ENCODE results near the gene UTS2B.

Gene UTS2B

DNA sequence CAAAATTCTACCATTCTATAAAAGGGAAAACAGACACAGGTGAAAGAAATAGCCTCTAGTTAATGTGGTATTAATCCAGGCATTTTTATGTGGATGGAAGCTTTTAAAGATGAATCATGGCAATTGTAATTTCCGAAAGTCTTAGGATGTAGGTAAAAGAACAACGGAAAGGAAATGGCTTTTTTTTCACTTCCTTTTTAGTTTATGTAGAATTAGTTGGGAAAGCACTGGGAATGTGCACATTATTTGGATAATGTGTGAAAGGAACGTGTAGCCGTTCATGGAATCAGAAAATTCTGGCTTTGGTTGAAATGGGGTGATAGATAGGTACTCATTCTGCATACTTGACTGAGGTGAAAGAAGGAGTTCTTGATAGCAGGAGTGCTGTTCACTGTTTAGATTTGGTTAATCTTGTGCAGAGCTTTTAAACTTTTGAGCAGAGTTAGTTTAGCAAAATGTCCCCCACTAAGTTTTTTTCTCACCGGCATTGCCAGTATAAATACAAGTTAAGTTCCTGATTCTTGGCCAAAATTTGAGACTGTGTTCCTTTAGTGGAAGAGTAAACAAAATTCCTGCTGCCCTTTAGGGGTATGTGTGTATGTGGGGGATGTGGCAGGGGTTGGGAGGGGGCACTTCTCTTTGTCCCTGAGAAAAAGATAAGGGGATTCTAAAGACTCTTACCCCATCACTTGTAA is 20.2 kb upstream of the UTS2B start:
- H3K9me3 ChIP-seq (ENCODE audit: low read length), result no peaks in the 10 kb centered on the region

DNA sequence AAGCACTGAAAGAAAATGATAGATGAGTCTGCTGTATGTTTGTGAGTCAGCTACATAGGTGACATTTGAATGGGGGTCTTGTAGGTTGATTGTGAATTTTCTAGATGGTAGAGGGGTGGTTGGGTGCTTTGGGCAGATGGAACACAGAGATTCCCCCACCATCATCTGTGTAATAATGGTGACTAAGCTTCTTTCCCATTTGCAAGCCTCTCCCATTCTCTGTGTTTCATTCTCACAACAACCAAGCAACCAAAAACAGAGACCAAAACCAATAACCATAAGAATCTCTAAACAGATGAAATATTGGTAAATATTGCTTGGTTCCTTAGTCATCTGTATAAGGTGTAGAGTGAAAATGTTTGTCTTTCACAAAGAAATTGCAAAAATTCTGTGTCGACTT is 17.8 kb upstream of the UTS2B start:
- Histone ChIP-seq H3K9ac (ENCODE audit: low read length) (no peak overlapping the region), H3K36me3 (ENCODE audit: insufficient read depth, low read length) (no peaks in the 10 kb centered on the region), H3K27me3 (ENCODE audit: control insufficient read depth in 1 of 2, insufficient read depth in 2 of 2, low read length in 2 of 2) (no peaks in the 10 kb centered on the region), H3K9me3 (ENCODE audit: low read length) (no peaks in the 10 kb centered on the region), H3K4me1 (ENCODE audit: insufficient read depth, low read length) (peaks cover 76% of the 10 kb centered on the region), H3K27ac (ENCODE audit: low read depth, low read length) (no peak overlapping the region), H3K4me3 (ENCODE audit: low read depth in 1 of 2, low read length in 2 of 2) (no peak overlapping the region)

More for the DNA sequence above, 20.2 kb upstream of the UTS2B start:
- H3K9ac ChIP-seq (ENCODE audit: low read length), result no peak overlapping the region
- no peaks in the 10 kb centered on the region for H3K36me3 ChIP-seq (ENCODE audit: insufficient read depth, low read length)
- no peak overlapping the region for H3K27ac ChIP-seq (ENCODE audit: low read depth, low read length)
- H3K4me3 ChIP-seq (ENCODE audit: low read depth in 1 of 2, low read length in 2 of 2), result peak overlapping the region in 1 of 2 donors; percentile 12
- peaks cover 69% of the 10 kb centered on the region for H3K4me1 ChIP-seq (ENCODE audit: insufficient read depth, low read length)
- no peaks in the 10 kb centered on the region for H3K27me3 ChIP-seq (ENCODE audit: control insufficient read depth in 1 of 2, insufficient read depth in 2 of 2, low read length in 2 of 2)

DNA sequence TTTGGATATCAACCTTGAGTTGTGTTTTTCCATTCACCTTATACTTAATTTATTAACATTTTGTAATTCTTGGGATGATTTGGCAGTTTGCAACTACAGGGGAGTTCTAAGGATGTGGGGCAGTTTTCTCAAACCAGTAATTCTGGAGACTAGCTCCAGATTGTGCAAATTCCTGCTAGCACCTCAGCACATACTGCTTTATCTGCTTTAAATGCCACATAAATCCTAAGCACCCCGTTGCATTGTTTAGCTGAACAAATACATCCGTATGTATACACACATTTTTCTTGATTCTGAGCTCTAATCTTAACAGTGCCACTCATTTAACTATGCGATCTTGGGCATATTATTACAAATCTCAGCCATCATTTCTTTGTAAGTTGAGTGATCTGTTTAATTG is 16.9 kb upstream of the UTS2B start:
- Histone ChIP-seq H3K36me3 (ENCODE audit: insufficient read depth, low read length) (no peaks in the 10 kb centered on the region), H3K27me3 (ENCODE audit: control insufficient read depth in 1 of 2, insufficient read depth in 2 of 2, low read length in 2 of 2) (no peaks in the 10 kb centered on the region), H3K4me3 (ENCODE audit: low read depth in 1 of 2, low read length in 2 of 2) (no peak overlapping the region), H3K9me3 (ENCODE audit: low read length) (no peaks in the 10 kb centered on the region), H3K4me1 (ENCODE audit: insufficient read depth, low read length) (peaks cover 77% of the 10 kb centered on the region), H3K27ac (ENCODE audit: low read depth, low read length) (no peak overlapping the region), H3K9ac (ENCODE audit: low read length) (no peak overlapping the region)

DNA sequence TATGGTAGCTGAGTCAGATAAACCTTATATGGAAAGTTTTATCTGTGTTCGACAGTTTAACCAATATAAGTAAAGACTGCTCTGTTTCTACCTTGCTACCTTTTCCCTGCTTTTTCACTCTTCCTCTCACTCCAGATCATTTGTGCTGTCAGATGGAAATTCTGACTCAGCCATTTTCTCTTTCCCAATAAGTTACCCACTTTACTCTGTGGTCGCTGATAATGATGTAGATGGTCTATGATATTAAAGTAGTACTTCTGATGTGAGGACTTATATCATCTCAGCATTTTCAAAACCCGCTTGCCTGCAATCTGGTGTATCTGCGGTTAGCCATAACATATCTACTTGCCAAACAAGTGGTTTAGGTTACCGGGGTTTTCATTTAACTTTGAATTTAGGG is 15.0 kb upstream of the UTS2B start:
- H3K9me3 ChIP-seq (ENCODE audit: low read length), result no peaks in the 10 kb centered on the region
- no peak overlapping the region for H3K9ac ChIP-seq (ENCODE audit: low read length)
- H3K4me1 ChIP-seq (ENCODE audit: insufficient read depth, low read length), result peaks cover 77% of the 10 kb centered on the region

DNA sequence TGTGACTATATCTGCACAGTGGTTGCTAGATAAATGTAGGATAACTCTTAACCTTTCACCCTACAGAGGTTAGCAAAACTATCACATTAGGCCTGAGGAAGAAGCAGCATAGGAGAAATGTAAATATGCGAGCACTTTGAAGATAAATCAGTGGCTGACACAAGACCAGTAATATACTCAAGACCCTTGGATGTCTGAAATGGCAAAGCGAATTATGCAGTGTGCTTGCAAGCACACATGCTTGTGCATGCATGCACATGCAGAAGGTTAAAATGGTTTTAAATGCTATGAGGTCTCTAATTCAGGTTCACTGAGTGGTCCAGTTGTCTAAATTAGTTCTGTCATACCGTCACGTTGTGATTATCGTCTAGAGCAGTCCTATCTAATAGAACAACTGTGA is 13.6 kb upstream of the UTS2B start:
- Histone ChIP-seq H3K27ac (ENCODE audit: low read depth, low read length) (no peak overlapping the region), H3K4me1 (ENCODE audit: insufficient read depth, low read length) (peaks cover 77% of the 10 kb centered on the region), H3K36me3 (ENCODE audit: insufficient read depth, low read length) (no peaks in the 10 kb centered on the region)

More for the DNA sequence above, 15.0 kb upstream of the UTS2B start:
- H3K27me3 ChIP-seq (ENCODE audit: control insufficient read depth in 1 of 2, insufficient read depth in 2 of 2, low read length in 2 of 2), result no peaks in the 10 kb centered on the region
- no peak overlapping the region for H3K4me3 ChIP-seq (ENCODE audit: low read depth in 1 of 2, low read length in 2 of 2)
- H3K27ac ChIP-seq (ENCODE audit: low read depth, low read length), result no peak overlapping the region
- H3K36me3 ChIP-seq (ENCODE audit: insufficient read depth, low read length), result no peaks in the 10 kb centered on the region

DNA sequence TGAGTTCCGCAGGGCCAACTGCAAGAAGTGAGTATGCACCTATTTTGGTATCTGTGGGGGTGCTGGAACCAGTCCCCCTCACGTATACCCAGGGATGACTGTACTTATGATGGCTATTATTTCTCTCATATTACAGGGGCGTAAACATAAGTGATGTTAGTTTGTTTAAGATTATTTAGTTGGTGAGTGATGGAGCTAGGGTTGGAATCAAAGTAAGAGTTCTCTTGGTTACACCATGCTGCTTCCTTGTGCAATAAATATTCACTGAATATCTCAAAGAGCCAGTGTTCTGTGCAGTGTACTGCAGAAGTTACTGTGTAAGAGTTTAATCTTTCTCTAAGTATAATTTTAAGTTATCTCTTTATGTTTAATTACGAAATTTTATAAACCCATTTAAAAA is 12.8 kb upstream of the UTS2B start:
- no peak overlapping the region for H3K27ac ChIP-seq (ENCODE audit: low read depth, low read length)
- H3K9ac ChIP-seq (ENCODE audit: low read length), result no peak overlapping the region
- H3K9me3 ChIP-seq (ENCODE audit: low read length), result no peaks in the 10 kb centered on the region
- no peaks in the 10 kb centered on the region for H3K27me3 ChIP-seq (ENCODE audit: control insufficient read depth in 1 of 2, insufficient read depth in 2 of 2, low read length in 2 of 2)
- no peaks in the 10 kb centered on the region for H3K36me3 ChIP-seq (ENCODE audit: insufficient read depth, low read length)
- no peak overlapping the region for H3K4me3 ChIP-seq (ENCODE audit: low read depth in 1 of 2, low read length in 2 of 2)
- H3K4me1 ChIP-seq (ENCODE audit: insufficient read depth, low read length), result peaks cover 77% of the 10 kb centered on the region

More for the DNA sequence above, 13.6 kb upstream of the UTS2B start:
- Histone ChIP-seq H3K9me3 (ENCODE audit: low read length) (no peaks in the 10 kb centered on the region), H3K27me3 (ENCODE audit: control insufficient read depth in 1 of 2, insufficient read depth in 2 of 2, low read length in 2 of 2) (no peaks in the 10 kb centered on the region), H3K9ac (ENCODE audit: low read length) (no peak overlapping the region), H3K4me3 (ENCODE audit: low read depth in 1 of 2, low read length in 2 of 2) (no peak overlapping the region)

DNA sequence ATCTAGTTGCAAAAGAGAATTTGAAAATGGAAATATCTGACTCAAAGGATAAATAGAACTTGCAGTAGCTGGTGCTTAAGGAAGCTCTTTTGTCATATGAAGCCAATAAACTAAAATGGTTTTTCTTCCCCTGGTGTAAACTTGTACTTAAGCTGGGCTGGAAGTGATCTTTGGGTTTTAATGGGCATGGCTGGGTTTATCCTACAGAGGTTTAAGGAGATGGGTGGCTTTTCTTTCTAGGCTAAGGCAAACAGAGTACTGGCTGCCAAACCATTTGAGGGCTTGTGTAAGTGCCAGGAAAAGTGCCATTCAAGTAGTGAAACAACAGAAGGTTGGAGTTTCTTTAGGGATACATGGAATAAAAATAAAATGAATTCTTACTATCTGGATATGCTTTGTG is 12.1 kb upstream of the UTS2B start:
- no peaks in the 10 kb centered on the region for H3K27me3 ChIP-seq (ENCODE audit: control insufficient read depth in 1 of 2, insufficient read depth in 2 of 2, low read length in 2 of 2)
- no peaks in the 10 kb centered on the region for H3K9me3 ChIP-seq (ENCODE audit: low read length)
- no peaks in the 10 kb centered on the region for H3K36me3 ChIP-seq (ENCODE audit: insufficient read depth, low read length)
- peak overlapping the region in 1 of 2 donors; percentile 6 for H3K4me3 ChIP-seq (ENCODE audit: low read depth in 1 of 2, low read length in 2 of 2)
- no peak overlapping the region for H3K27ac ChIP-seq (ENCODE audit: low read depth, low read length)
- no peak overlapping the region for H3K9ac ChIP-seq (ENCODE audit: low read length)
- peaks cover 73% of the 10 kb centered on the region for H3K4me1 ChIP-seq (ENCODE audit: insufficient read depth, low read length)

DNA sequence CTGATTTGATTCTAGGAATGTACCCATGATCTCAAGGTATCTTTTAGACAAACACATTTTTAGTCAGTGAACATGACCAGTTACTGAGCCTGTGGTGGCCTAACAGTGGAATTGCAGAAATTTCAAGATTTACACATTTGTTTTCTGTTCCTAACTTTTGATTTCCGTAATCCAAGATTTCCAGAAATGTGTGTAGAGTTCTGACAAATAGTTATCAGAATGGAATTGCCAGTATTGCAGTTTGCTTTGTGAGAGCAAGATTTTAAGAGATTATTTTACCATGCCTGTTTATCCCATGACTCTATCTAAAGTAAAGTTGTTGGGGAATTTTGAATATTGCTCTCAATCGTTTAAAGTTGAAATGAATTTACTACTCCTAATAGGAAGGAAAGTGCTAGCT is 11.7 kb upstream of the UTS2B start:
- no peaks in the 10 kb centered on the region for H3K27me3 ChIP-seq (ENCODE audit: control insufficient read depth in 1 of 2, insufficient read depth in 2 of 2, low read length in 2 of 2)
- H3K4me3 ChIP-seq (ENCODE audit: low read depth in 1 of 2, low read length in 2 of 2), result peak overlapping the region in 1 of 2 donors; percentile 6
- no peaks in the 10 kb centered on the region for H3K9me3 ChIP-seq (ENCODE audit: low read length)
- H3K36me3 ChIP-seq (ENCODE audit: insufficient read depth, low read length), result no peaks in the 10 kb centered on the region
- no peak overlapping the region for H3K9ac ChIP-seq (ENCODE audit: low read length)
- H3K27ac ChIP-seq (ENCODE audit: low read depth, low read length), result no peak overlapping the region
- H3K4me1 ChIP-seq (ENCODE audit: insufficient read depth, low read length), result peaks cover 71% of the 10 kb centered on the region

DNA sequence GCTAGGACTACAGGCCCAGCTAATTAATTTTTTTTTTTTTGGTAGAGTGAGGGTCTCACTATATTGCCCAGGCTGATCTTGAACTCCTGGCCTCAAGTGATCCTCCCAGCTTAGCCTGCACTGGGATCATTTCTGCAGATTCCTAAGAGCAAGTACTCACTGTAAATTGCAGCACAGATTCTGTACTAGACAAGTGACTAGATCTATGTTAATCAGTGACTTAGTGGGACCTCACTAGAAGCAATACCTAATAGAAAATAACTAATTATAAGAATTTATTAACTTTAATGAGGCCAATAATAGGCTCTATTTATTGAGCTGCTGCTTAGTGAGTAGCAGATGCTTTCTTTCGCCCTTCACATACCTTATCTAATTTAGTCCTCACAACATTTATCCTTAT is 10.6 kb upstream of the UTS2B start:
- Histone ChIP-seq H3K9ac (ENCODE audit: low read length) (no peak overlapping the region), H3K27me3 (ENCODE audit: control insufficient read depth in 1 of 2, insufficient read depth in 2 of 2, low read length in 2 of 2) (no peaks in the 10 kb centered on the region), H3K4me1 (ENCODE audit: insufficient read depth, low read length) (peaks cover 80% of the 10 kb centered on the region), H3K27ac (ENCODE audit: low read depth, low read length) (no peak overlapping the region), H3K4me3 (ENCODE audit: low read depth in 1 of 2, low read length in 2 of 2) (no peak overlapping the region), H3K9me3 (ENCODE audit: low read length) (no peaks in the 10 kb centered on the region), H3K36me3 (ENCODE audit: insufficient read depth, low read length) (no peaks in the 10 kb centered on the region)

DNA sequence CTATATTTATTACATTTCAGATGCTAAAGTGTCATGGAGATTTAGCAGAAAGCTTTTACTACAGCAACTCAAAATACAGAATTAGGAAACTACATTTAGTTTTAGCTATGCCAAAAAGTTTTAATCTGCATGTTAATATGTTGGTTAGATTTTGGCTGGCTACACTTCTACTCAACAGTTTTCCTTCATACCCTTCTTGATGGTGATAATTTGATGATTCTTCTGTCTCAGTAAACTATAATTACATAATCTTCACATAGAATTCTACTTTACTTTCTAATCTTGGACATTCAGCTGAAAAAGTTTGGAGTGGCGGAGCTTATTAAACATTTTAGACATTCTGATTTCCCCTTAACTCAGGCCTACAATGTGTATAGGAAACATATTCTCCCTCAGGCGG is 10.0 kb upstream of the UTS2B start:
- Histone ChIP-seq H3K9me3 (ENCODE audit: low read length) (no peaks in the 10 kb centered on the region), H3K36me3 (ENCODE audit: insufficient read depth, low read length) (no peaks in the 10 kb centered on the region), H3K27ac (ENCODE audit: low read depth, low read length) (no peak overlapping the region), H3K27me3 (ENCODE audit: control insufficient read depth in 1 of 2, insufficient read depth in 2 of 2, low read length in 2 of 2) (no peaks in the 10 kb centered on the region), H3K4me1 (ENCODE audit: insufficient read depth, low read length) (peaks cover 76% of the 10 kb centered on the region), H3K9ac (ENCODE audit: low read length) (no peak overlapping the region), H3K4me3 (ENCODE audit: low read depth in 1 of 2, low read length in 2 of 2) (no peak overlapping the region)

DNA sequence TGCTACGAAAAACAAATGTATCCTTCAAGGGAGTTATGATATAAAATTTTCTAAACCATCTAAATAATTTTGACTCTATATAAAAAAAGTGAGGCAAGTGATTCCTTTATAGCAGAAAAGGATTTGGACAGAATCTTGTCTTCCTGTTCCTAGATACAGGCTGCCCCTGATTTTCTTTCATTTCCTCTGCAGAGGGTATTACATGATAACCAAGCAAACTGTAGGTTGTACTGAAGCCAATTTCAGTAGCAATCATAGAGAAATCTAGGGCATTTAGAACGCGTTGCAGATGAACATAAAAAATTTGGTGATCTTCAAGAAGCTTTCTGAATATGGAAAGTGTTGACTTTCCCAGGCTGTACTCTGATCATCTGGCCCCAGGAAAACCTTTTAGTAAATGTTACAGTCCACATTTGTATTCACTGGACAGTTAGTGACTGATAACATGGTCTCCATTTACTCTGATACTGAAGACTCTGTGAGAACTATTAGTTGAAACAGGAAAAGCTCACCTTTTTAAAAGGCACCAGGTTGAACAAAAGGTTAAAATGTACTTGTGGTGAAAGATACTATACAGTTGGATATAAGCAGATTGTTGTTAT is 9.1 kb upstream of the UTS2B start:
- peaks cover 68% of the 10 kb centered on the region for H3K4me1 ChIP-seq (ENCODE audit: insufficient read depth, low read length)
- H3K36me3 ChIP-seq (ENCODE audit: insufficient read depth, low read length), result no peaks in the 10 kb centered on the region
- H3K4me3 ChIP-seq (ENCODE audit: low read depth in 1 of 2, low read length in 2 of 2), result no peak overlapping the region
- no peaks in the 10 kb centered on the region for H3K27me3 ChIP-seq (ENCODE audit: control insufficient read depth in 1 of 2, insufficient read depth in 2 of 2, low read length in 2 of 2)
- no peaks in the 10 kb centered on the region for H3K9me3 ChIP-seq (ENCODE audit: low read length)
- no peak overlapping the region for H3K9ac ChIP-seq (ENCODE audit: low read length)
- no peak overlapping the region for H3K27ac ChIP-seq (ENCODE audit: low read depth, low read length)

DNA sequence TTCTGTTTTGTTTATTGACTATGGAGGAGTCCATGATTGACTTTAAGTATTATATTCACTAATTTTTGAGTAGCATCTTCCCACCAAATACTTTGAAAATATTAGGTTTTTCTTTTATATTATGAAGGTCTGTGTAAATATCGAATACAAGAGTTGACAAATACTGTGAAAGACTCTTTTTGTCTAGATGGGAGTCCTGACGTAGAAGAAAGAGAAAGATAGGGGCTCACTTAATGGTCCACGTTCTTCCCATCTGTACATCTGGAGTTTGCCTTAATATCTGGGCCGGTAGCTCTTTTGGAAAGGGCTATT is 7.8 kb upstream of the UTS2B start:
- no peak overlapping the region for H3K27ac ChIP-seq (ENCODE audit: low read depth, low read length)
- H3K36me3 ChIP-seq (ENCODE audit: insufficient read depth, low read length), result no peaks in the 10 kb centered on the region
- no peak overlapping the region for H3K9ac ChIP-seq (ENCODE audit: low read length)
- no peaks in the 10 kb centered on the region for H3K9me3 ChIP-seq (ENCODE audit: low read length)
- H3K4me1 ChIP-seq (ENCODE audit: insufficient read depth, low read length), result peaks cover 65% of the 10 kb centered on the region
- no peaks in the 10 kb centered on the region for H3K27me3 ChIP-seq (ENCODE audit: control insufficient read depth in 1 of 2, insufficient read depth in 2 of 2, low read length in 2 of 2)
- no peak overlapping the region for H3K4me3 ChIP-seq (ENCODE audit: low read depth in 1 of 2, low read length in 2 of 2)

Data from muscle layer of colon (tissue), 2 donors.